Neural crest cell (in vitro differentiated cells): Measurements from ENCODE around the gene BTNL3. TPM values are rescaled to one million over a fixed set of nuclear protein-coding genes. Genes with fewer than 3 reads are reported as not detected.
A peak's percentile ranks its signal among the peaks of the same experiment; 100 is the strongest.

Experiments used
- DNase-seq: peaks from one replicate; pipeline ENCODE4 v3.0.0; 2021; ENCODE audit warnings: low read depth, mixed read lengths, low spot score
- H3K27ac Mint-ChIP-seq: one replicate; pipeline ENCODE4 v1.8.0; 2021; ENCODE audit warnings: mild to moderate bottlenecking, mixed read lengths; ENCODE audit not compliant: unreplicated experiment
- H3K27me3 Mint-ChIP-seq: 2 replicates; pipeline ENCODE4 v1.8.0; 2021; ENCODE audit warnings: low read depth, mild to moderate bottlenecking, mixed read lengths
- H3K36me3 Mint-ChIP-seq: 2 replicates; pipeline ENCODE4 v1.8.0; 2021; ENCODE audit warnings: low read depth, mild to moderate bottlenecking, mixed read lengths
- H3K4me1 Mint-ChIP-seq: 2 replicates; pipeline ENCODE4 v1.8.0; 2021; ENCODE audit warnings: mixed read lengths
- H3K4me3 Mint-ChIP-seq: one replicate; pipeline ENCODE4 v1.8.0; 2021; ENCODE audit warnings: mild to moderate bottlenecking, mixed read lengths
- H3K9me3 Mint-ChIP-seq: 2 replicates; pipeline ENCODE4 v1.8.0; 2021; ENCODE audit warnings: mixed read lengths
- total RNA-seq: library from RNA; stranded (reverse); gene quantifications from 2 replicates; pipeline ENCODE4 v1.2.1, GENCODE V29; 2021
- TF ChIP-seq, protein P1 (sequence below): fragments of 200-600 bp; sonication (generic); conservative IDR thresholded peaks from 2 replicates; pipeline ENCODE4 v1.5.0; 2021; ENCODE audit warnings: antibody characterized with exemption, mild to moderate bottlenecking

The BTNL3 gene
- total RNA-seq, 1 donor from 2014 or later: not detected

DNA sequence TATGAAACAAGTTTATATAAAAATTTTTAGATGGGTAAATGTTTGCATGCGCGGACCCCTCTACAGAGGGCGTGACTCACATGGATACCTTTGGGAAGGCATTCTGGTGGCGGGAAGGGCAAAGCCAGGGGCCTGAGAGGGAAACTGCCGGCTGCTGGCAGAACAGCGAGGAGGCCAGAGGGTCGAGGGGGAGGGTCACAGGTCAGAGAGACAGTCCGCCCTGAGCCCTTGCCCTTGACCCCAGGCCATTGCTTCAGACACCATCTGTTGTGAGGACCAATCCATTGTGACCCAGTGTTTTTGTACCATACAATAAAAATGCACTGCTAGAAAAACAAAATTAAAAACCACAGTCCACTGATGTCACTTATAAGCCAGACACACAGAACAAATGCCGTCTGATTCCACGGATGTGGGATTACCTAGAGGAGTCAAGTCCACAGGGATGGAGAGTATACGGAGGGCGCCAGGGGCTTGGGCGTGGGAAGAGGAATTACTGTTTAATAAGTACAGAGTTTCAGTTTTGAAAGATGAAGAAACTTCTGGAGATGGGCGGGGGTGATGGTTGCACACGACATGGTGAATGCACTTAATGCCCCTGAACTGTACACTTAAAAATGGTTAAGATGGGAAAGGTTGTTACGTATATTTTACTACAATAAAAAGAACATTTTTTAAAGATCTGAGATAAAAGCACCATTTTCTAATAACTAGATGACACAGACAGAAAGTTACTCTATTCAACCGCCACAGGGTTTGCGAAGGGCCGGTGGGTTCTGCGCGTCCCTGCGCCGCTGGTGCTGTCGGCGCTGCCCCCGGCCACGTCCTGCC is 63.4 kb downstream of the BTNL3 start:
- H3K9me3 Mint-ChIP-seq: no peaks in the 10 kb centered on the region
- H3K4me3 Mint-ChIP-seq: peak overlapping the region; percentile 79
- TF ChIP-seq, protein P1, sequence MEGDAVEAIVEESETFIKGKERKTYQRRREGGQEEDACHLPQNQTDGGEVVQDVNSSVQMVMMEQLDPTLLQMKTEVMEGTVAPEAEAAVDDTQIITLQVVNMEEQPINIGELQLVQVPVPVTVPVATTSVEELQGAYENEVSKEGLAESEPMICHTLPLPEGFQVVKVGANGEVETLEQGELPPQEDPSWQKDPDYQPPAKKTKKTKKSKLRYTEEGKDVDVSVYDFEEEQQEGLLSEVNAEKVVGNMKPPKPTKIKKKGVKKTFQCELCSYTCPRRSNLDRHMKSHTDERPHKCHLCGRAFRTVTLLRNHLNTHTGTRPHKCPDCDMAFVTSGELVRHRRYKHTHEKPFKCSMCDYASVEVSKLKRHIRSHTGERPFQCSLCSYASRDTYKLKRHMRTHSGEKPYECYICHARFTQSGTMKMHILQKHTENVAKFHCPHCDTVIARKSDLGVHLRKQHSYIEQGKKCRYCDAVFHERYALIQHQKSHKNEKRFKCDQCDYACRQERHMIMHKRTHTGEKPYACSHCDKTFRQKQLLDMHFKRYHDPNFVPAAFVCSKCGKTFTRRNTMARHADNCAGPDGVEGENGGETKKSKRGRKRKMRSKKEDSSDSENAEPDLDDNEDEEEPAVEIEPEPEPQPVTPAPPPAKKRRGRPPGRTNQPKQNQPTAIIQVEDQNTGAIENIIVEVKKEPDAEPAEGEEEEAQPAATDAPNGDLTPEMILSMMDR: no peak
- peaks cover 77% of the 10 kb centered on the region for H3K27me3 Mint-ChIP-seq
- no peak for DNase-seq
- H3K36me3 Mint-ChIP-seq: no peaks in the 10 kb centered on the region
- H3K4me1 Mint-ChIP-seq: peaks cover 12% of the 10 kb centered on the region
- H3K27ac Mint-ChIP-seq: no peak overlapping the region

DNA sequence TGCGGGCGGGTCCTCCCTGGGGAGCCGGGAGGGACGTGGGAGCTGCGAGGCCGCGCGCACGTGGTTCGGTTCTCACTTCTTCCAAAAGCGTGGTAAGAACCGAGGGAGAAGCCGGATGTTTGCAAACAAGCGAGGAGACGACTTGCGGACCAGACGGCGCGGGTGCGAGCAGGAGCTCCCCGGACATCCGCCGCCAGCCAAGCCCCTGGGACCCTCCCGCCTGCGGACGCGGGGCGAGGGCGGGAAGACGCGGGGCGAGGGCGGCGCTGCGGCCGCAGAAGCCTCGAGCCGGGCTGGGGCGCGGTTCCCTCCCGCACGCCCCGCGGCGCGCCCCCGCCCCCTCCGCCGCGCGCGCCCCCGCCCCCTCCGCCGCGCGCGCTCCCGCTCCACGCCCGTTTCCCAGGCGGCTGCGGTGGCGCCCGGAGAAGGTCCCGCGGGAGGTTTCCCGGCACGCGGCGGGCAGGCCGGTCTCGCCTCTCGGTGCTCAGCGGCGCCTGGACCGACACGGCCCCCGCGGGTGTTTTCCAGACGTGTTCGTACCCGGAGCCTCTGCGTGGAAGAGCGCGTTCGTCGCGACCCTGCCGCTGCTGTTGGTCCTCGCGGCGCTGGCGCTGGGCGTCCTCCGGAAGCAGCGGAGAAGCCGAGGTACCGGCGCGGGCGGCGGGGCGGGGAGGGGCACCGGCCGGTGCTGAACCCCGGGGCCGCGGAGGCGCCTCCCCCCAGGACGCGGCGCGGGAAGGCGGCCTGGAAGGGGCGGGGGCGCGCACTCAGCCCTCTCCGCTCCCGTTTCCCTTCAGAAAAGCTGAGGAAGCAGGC is 64.2 kb downstream of the BTNL3 start:
- Mint-ChIP-seq H3K9me3 (no peaks in the 10 kb centered on the region), H3K4me1 (peaks cover 12% of the 10 kb centered on the region), H3K27ac (no peak overlapping the region), H3K36me3 (no peaks in the 10 kb centered on the region), H3K4me3 (peak overlapping the region; percentile 79), H3K27me3 (peaks cover 85% of the 10 kb centered on the region)
- DNase-seq: no peak
- TF ChIP-seq, protein P1: no peak

DNA sequence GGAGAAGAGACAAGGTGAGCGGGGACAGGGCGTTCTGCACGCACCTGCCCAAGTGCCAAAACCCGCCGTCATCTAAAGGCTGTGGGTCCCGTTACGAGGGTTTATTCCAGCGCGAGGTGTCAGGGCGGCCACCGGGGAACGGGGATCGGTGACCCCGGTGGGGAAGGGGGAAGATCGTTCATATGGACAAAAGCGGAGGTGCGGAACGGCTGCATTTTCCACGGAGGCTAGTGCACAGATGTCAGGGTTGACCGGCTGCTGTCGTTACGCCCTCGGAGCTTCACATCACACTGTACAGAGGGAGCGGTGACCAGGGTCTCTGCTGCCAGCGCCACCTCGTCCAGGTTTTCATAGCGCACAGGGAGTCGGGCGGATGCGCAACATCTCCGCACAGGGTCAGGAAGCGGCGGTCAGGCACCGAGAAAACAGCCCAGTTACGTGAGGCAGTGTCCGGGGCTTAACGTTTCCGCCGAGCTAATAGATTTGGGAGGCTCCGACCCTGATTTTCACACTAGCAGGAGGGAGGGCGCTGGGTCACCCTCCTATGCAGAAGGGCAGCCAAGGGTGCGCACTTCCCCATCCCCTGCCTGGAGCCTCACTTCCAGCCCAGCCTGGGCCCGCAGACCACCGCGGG is 65.0 kb downstream of the BTNL3 start:
- TF ChIP-seq, protein P1: no peak
- DNase-seq: no peak
- Mint-ChIP-seq H3K4me3 (peak overlapping the region; percentile 59), H3K36me3 (no peaks in the 10 kb centered on the region), H3K9me3 (no peaks in the 10 kb centered on the region), H3K27ac (no peak overlapping the region), H3K4me1 (peaks cover 12% of the 10 kb centered on the region), H3K27me3 (peaks cover 92% of the 10 kb centered on the region)

DNA sequence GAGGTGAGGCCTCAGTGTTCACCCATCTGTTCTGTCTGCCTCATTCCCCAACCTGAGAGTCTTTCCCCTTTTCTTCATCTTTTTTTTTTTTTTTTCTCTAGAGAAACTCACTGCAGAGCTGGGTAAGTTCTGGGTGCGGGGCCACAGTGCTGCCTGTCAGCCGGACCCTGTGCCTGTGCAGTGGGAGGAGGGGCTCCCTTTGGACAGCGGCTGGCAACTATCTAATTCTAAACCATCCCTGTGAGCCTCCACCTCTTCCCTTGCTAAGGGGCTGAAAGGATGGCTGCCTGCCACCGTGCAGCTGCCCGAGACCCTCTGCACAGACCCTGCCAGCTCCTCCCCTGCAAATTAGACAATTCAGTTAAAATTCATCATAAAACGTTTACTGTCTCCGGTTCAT is 65.5 kb downstream of the BTNL3 start:
- Mint-ChIP-seq H3K27me3 (peaks cover 94% of the 10 kb centered on the region), H3K4me1 (peaks cover 12% of the 10 kb centered on the region), H3K27ac (no peak overlapping the region), H3K4me3 (peak overlapping the region; percentile 50), H3K9me3 (no peaks in the 10 kb centered on the region), H3K36me3 (no peaks in the 10 kb centered on the region)
- no peak for DNase-seq
- TF ChIP-seq, protein P1: no peak

DNA sequence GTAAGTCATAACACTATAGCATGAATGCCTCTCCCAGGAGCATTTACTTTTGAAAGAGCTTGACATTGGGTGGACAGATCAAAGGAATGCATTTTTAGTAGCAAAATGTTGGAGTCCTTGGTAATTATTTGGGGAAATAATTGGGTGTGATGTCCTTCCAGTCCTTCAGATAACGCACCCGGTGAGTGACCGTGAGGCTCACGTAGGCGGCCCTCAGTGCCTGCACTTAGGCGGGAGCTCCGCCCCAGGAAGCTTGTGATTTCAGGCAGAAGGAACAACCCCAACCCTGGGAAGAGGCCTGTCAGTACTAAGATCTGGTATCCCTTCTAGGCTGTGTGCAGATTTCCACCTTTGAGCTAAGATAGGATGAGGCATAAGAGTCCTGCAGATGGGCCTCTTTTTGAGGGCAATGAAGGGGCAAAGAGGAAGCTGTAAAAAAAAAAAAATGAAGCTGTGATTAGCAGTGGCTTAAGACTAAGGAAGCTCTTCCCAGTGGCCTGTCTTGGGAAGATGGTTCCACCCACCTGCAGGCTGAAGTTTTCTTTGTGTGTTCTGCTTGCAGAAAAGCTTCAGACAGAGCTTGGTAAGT is 66.3 kb downstream of the BTNL3 start:
- Mint-ChIP-seq H3K4me3 (peak overlapping the region; percentile 50), H3K27ac (no peak overlapping the region), H3K4me1 (peaks cover 12% of the 10 kb centered on the region), H3K27me3 (peaks cover 92% of the 10 kb centered on the region), H3K9me3 (no peaks in the 10 kb centered on the region), H3K36me3 (peaks cover 2% of the 10 kb centered on the region)
- TF ChIP-seq, protein P1: no peak
- no peak for DNase-seq
